ENCODE measurements around the gene PROSER2.

The PROSER2 gene

GRCh38 chr10:11879387-11880094 lies 56.4 kb downstream of the PROSER2 start:
- no peak for DNase-seq (ENCODE audit: low spot score)
- TF ChIP-seq CTCF (IDR thresholded peaks at IDR 0.05) = no peak
- no peak overlapping the region for H3K27ac ChIP-seq
- H3K4me3 ChIP-seq = no peak overlapping the region

- no peak overlapping the region for H3K27ac ChIP-seq
- no peak for DNase-seq (ENCODE audit: low spot score)
- no peak for TF ChIP-seq CTCF (IDR thresholded peaks at IDR 0.05)
- no peak overlapping the region for H3K4me3 ChIP-seq
Measured at GRCh38 chr10:11880151-11881029, 57.2 kb downstream of the PROSER2 start.

- Histone ChIP-seq H3K27ac (no peak overlapping the region), H3K4me3 (no peak overlapping the region)
- no peak for DNase-seq (ENCODE audit: low spot score)
- no peak for TF ChIP-seq CTCF (IDR thresholded peaks at IDR 0.05)
Measured at GRCh38 chr10:11881030-11881476, 57.9 kb downstream of the PROSER2 start.

- no peak overlapping the region for H3K4me3 ChIP-seq
- H3K27ac ChIP-seq = no peak overlapping the region
- no peak for DNase-seq (ENCODE audit: low spot score)
- no peak for TF ChIP-seq CTCF (IDR thresholded peaks at IDR 0.05)
Measured at GRCh38 chr10:11881477-11882417, 58.6 kb downstream of the PROSER2 start.

- Histone ChIP-seq H3K27ac (no peak overlapping the region), H3K4me3 (no peak overlapping the region)
- TF ChIP-seq CTCF (IDR thresholded peaks at IDR 0.05) = no peak
- no peak for DNase-seq (ENCODE audit: low spot score)
Measured at GRCh38 chr10:11882646-11883375, 59.7 kb downstream of the PROSER2 start.
